Tibial nerve (tissue), 3 donors: ENCODE data around the gene SMARCC1.

Experiments
- POLR2A ChIP-seq, 2 donors: fragments of 450-650 bp; IDR thresholded peaks; one replicate each; pipeline ENCODE4 v1.6.1; 2017; ENCODE audit warnings: antibody characterized with exemption in 2 of 2, mild to moderate bottlenecking in 2 of 2, moderate library complexity in 2 of 2
- TF ChIP-seq, protein P1 (sequence below), 5 experiments: fragments of 200-600 bp in 3 of 5; fragments of 450-650 bp in 2 of 5; sonication (generic) in 3 of 5; IDR thresholded peaks; one replicate each; pipeline ENCODE4 v1.5.1; 2016 to 2019; ENCODE audit warnings: antibody characterized with exemption in 5 of 5, mild to moderate bottlenecking in 3 of 5, moderate library complexity in 2 of 5

DNA sequence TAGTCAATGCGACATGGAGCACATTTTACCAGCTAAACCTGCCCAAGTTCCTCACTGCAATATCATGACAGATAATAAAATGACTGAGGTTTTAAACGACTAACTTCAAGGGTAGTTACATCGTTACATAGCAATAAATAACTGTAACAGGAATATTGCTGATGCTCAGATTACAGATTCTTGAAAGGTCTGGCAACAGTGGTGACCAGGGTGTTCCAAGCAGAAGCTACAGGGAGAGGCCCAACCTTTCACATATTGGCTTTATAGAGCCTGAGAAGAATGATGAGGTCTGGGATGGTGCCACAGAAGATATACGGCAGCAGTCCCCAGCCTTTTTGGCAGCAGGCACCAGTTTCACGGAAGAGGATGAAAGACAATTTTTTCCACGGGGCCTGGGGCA, 151.9 kb downstream of the SMARCC1 start:
- TF ChIP-seq, protein P1, sequence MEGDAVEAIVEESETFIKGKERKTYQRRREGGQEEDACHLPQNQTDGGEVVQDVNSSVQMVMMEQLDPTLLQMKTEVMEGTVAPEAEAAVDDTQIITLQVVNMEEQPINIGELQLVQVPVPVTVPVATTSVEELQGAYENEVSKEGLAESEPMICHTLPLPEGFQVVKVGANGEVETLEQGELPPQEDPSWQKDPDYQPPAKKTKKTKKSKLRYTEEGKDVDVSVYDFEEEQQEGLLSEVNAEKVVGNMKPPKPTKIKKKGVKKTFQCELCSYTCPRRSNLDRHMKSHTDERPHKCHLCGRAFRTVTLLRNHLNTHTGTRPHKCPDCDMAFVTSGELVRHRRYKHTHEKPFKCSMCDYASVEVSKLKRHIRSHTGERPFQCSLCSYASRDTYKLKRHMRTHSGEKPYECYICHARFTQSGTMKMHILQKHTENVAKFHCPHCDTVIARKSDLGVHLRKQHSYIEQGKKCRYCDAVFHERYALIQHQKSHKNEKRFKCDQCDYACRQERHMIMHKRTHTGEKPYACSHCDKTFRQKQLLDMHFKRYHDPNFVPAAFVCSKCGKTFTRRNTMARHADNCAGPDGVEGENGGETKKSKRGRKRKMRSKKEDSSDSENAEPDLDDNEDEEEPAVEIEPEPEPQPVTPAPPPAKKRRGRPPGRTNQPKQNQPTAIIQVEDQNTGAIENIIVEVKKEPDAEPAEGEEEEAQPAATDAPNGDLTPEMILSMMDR (IDR thresholded peaks at IDR 0.05) = no peak
- no peak for TF ChIP-seq POLR2A (IDR thresholded peaks at IDR 0.05)
